Measurements from ENCODE around the gene PRKX.
"Not testable (repeated sequence)": the region's sequence is repeated elsewhere in the genome, so short reads cannot be mapped to it uniquely, and the experiment has no call there.

PRKX gene

DNA sequence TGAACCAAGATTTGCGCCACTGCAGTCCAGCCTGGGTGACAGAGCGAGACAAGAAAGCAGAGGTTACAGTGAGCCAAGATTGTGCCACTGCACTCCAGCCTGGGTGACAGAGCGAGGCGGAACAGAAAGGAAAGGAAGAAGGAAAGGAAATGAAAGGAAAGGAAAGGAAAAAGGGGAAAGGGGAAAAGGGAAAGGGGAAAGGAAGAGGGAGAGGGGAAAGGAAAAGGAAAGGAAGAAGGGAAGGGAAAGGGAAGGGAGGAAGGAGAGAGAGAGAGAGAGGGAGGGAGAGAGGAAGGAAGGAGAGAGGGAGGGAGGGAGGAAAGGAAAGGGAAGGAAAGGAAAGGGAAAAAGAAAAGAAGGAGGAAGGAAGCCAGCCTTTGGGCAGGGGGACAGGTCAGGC, 76.6 kb downstream of the PRKX start:
- Histone ChIP-seq H3K4me3 (no peak overlapping the region), H3K27ac (no peak overlapping the region)
- no peak for TF ChIP-seq CTCF (IDR thresholded peaks at IDR 0.05)
- DNase-seq (ENCODE audit: low spot score) = no peak

DNA sequence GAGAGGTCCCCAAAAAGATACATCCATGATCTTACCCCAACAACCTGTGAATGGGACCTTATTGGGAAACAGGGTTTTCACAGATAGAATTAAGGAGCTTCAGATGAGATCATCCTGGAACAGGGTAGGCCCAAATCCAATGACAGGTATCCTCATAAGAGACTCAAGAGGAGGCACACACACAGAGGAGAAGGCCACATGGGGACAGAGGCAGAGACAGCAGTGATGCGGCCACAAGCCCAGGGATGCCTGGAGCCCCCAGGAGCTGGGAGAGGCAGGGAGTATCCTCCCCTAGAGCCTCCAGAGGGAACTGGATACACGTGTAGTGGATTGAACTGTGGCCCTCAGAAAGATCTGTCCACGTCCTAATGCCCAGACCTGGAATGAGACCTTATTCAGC, 82.3 kb downstream of the PRKX start:
- no peak overlapping the region for H3K4me3 ChIP-seq
- no peak for TF ChIP-seq CTCF (IDR thresholded peaks at IDR 0.05)
- no peak for DNase-seq (ENCODE audit: low spot score)
- no peak overlapping the region for H3K27ac ChIP-seq

- TF ChIP-seq CTCF (IDR thresholded peaks at IDR 0.05) = no peak
Observed at GRCh38 chrX:3627594-3627993, 85.9 kb downstream of the PRKX start.

DNA sequence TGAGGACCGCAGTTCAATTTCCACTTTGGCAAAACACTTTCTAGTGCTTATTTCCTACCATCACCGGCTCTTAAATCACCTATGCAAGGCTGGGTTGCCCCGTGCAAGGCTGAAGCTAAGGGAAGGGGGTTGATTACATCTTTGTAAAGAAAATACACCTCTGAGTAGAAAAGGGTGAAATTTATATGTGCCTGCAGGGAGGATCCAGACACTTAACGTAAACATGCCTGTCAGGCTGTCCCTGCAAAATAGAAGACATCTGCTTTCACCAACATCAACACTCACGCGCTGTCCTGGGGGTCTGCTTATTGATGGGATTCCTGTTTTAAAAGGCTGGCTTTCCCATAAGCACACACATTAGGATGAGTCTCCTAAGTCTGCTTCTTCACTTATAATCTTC, 92.0 kb downstream of the PRKX start:
- DNase-seq (ENCODE audit: low spot score) = no peak

More at GRCh38 chrX:3627594-3627993, 85.9 kb downstream of the PRKX start:
- DNase-seq (ENCODE audit: low spot score) = no peak
- Histone ChIP-seq H3K27ac (no peak overlapping the region), H3K4me3 (no peak overlapping the region)

GRCh38 chrX:3611744-3612143, 101.7 kb downstream of the PRKX start:
- not testable (repeated sequence) for H3K27ac ChIP-seq; DNase-seq (ENCODE audit: low spot score); H3K4me3 ChIP-seq

More for the DNA sequence above, 92.0 kb downstream of the PRKX start:
- H3K27ac ChIP-seq = no peak overlapping the region
- H3K4me3 ChIP-seq = no peak overlapping the region
- TF ChIP-seq CTCF (IDR thresholded peaks at IDR 0.05) = no peak

GRCh38 chrX:3609810-3610209, 103.6 kb downstream of the PRKX start:
- no peak for TF ChIP-seq CTCF (IDR thresholded peaks at IDR 0.05)
- Histone ChIP-seq H3K27ac (no peak overlapping the region), H3K4me3 (no peak overlapping the region)
- no peak for DNase-seq (ENCODE audit: low spot score)

- H3K4me3 ChIP-seq = no peak overlapping the region
- TF ChIP-seq CTCF (IDR thresholded peaks at IDR 0.05) = no peak
- DNase-seq (ENCODE audit: low spot score) = no peak
- H3K27ac ChIP-seq = no peak overlapping the region
Observed at GRCh38 chrX:3603026-3603661, 110.3 kb downstream of the PRKX start.

All from coronary artery (tissue), 2 donors.